GM13976 (cell line): ENCODE results near the gene LOC101059915.
"Not testable (repeated sequence)": the region's sequence is repeated elsewhere in the genome, so short reads cannot be mapped to it uniquely, and the experiment has no call there.

Source experiments
- DNase-seq: peaks from one replicate; pipeline ENCODE4 v3.0.0; 2012; ENCODE audit warnings: low spot score
- in situ Hi-C: fragments of 300-500 bp; cut with MboI; formaldehyde crosslinking; loops from one replicate; pipeline ENCODE4 v1.12.0; 2022; ENCODE audit warnings: low sequenced_read_pairs, mixed read lengths, inconsistent platforms; ENCODE audit not compliant: unreplicated experiment
- TF ChIP-seq, protein P1 (sequence below): IDR thresholded peaks from 2 replicates; pipeline ENCODE4 v1.5.1; 2012; ENCODE audit warnings: borderline replicate concordance, mild to moderate bottlenecking; ENCODE audit not compliant: insufficient read depth; ENCODE audit errors: extremely low read depth, missing control alignments, control extremely low read depth

The LOC101059915 gene

DNA sequence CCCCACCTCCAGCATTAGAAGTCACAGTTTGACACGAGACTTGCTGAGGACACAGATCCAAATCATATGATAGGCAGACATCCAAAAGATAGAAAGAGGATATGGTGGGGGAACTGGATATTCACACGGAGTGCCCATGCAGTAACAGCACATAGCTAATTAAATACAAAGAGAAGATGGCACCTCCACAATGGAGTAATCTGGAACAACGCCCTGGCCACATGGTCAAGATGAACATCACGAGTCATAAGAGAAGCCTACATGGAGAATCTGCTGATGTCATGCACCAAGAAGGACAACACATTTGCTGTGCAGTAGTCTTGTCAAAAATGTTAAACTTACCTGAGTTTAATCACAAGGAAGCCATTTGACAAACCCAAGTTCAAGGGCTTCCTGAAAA is 10.1 kb upstream of the LOC101059915 start:
- in situ Hi-C loops = loop anchor here (25.0 kb wide), 1 partner anchor 205 kb away; no protein-coding TSS in a partner anchor
- TF ChIP-seq, protein P1, sequence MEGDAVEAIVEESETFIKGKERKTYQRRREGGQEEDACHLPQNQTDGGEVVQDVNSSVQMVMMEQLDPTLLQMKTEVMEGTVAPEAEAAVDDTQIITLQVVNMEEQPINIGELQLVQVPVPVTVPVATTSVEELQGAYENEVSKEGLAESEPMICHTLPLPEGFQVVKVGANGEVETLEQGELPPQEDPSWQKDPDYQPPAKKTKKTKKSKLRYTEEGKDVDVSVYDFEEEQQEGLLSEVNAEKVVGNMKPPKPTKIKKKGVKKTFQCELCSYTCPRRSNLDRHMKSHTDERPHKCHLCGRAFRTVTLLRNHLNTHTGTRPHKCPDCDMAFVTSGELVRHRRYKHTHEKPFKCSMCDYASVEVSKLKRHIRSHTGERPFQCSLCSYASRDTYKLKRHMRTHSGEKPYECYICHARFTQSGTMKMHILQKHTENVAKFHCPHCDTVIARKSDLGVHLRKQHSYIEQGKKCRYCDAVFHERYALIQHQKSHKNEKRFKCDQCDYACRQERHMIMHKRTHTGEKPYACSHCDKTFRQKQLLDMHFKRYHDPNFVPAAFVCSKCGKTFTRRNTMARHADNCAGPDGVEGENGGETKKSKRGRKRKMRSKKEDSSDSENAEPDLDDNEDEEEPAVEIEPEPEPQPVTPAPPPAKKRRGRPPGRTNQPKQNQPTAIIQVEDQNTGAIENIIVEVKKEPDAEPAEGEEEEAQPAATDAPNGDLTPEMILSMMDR = no peak

DNA sequence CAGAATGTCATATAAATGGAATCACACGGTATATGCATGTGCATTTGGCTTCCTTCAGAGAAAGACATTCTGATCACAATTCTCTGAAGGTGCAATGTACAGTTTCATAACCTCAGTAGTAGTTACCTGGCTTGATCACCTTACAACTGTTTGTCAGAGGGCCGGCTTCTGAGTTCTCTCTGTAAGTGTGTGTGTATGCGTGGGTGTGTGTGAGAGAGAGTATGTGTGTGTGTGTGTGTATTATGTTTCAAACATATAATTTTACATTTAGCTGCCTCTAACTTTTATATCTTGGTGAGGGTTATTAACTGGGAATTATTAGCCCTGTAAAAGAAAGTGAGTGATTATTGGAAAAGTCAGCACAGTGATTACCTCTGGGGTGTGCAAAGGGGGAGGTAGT is 8.0 kb upstream of the LOC101059915 start:
- TF ChIP-seq, protein P1 = no peak
- DNase-seq = no peak
- in situ Hi-C loops = loop anchor here (25.0 kb wide), 1 partner anchor 203 kb away; no protein-coding TSS in a partner anchor

More for the DNA sequence above, 10.1 kb upstream of the LOC101059915 start:
- no peak for DNase-seq

DNA sequence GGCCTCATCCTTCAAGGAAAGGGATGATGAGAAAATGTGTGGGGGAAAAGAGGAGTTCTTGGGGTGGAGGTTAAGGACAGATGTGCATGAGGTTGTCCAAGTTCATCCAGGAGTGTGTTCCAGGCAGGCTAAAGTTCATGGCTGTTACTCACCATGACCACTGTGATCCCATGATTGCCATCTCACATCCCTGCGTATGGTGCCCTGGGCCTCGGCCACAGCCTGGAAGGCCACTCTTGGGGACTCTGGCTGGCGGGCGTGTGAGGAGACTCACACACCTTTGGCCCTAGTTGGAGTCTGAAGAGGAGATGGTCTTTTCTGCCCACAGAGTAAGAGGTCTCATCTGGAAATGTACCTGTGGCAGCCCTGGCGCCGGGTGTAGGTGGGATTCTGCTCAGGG is 7.4 kb upstream of the LOC101059915 start:
- DNase-seq = no peak
- in situ Hi-C loops = loop anchor here (25.0 kb wide), 1 partner anchor 202 kb away; no protein-coding TSS in a partner anchor
- TF ChIP-seq, protein P1 = no peak

DNA sequence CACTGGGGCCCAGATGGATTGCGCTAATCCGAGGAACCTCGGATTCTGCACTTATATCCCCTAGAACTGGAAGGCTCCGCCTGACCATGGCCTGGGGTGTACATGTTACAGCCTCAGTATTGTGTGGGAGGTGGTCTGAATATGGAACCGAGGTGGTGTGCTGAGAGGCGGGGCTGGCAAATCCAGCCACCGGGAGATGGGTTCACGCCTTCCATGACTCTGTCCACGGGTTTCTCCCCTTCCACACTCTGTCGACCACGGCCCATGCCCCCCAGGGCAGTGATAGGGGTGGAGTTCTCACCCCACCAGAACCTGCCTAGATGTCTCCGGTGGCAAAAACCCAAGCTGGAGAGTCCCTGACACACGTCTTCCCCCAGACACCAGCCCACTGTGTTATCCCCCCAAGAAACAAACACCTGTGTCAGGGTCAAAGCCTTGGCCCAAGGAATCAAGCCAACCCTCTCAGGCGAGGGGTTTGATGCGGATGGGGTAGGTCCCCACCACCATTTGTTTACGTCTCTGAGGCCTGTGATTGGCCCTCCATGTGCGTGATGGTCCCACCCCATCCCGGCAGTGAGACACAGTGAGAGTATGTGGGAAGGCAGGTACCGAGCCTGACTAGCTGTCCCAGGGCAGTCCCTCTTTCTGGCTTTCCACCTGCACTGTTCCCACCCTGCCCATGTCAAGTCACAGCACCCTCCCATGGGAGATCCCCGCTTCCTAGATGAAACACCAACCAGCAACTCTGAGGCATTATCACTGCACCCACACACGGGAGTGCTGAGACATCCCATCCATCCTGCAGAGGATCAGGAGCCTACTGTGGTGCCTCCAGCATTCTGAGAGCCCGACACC is 6.6 kb upstream of the LOC101059915 start:
- DNase-seq = no peak
- in situ Hi-C loops = loop anchor here (25.0 kb wide), 1 partner anchor 202 kb away; no protein-coding TSS in a partner anchor
- TF ChIP-seq, protein P1 = no peak

DNA sequence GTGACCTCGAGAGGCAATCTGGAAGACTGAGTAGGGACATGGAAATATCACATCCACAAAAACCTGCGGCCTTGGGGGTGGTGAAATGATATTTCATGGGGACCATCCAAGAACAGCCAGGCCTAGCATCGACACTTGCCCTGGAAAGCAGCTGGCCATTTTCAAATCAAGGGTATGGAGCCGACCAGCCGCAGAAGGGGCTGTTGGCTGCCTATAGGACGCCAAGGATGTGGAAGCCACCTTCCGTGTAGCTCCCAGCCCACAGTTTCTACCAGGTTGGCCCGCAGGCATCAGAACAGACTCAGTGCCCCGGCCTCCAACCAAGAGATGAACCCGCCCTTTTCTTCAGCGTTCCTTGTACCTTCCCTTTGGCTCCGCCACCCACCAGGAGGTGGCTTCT is 5.4 kb upstream of the LOC101059915 start:
- TF ChIP-seq, protein P1 = no peak
- DNase-seq = no peak
- in situ Hi-C loops = loop anchor here (25.0 kb wide), 1 partner anchor 200 kb away; no protein-coding TSS in a partner anchor

DNA sequence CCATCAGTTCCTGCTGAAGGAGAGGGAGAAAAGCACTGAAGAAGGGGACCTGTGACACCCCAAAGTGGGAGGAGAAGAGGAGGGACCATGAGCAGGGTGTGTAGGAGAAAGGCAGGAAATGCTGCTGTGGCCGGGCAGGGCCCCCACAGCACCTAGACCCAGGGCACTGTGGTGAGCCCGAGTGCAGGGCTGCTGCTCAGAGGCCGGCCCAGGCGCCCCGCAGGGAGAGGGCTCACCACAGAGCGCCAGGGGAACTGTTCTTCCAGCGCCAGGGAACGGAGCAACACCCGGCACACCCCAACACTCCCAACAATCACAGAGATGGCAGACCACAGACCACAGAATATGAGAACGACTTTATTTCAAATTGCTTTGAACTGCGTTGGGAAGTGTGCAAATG is 4.7 kb upstream of the LOC101059915 start:
- DNase-seq = peak; percentile 22
- in situ Hi-C loops = loop anchor here (25.0 kb wide), 1 partner anchor 200 kb away; no protein-coding TSS in a partner anchor

DNA sequence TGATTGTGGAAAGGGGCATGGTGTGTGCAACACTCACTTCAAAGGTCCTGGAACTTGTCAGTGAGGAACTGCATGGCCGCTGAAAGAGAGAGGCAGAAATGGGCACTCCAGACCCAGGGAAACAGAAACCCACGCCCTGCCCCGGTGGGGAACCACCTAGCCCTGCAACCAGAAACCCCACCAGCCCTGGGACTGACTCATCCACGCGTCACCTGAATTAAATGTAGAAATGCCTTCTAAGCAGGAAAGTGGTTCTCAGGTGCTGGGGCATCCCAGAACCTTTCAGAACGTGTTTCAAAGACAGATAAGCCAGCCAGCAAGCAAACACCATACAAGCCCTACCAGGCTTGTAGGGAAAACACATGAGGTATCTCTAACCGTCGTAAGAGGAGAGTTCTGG is 4.1 kb upstream of the LOC101059915 start:
- in situ Hi-C loops = loop anchor here (25.0 kb wide), 1 partner anchor 199 kb away; no protein-coding TSS in a partner anchor
- not testable (repeated sequence) for DNase-seq

DNA sequence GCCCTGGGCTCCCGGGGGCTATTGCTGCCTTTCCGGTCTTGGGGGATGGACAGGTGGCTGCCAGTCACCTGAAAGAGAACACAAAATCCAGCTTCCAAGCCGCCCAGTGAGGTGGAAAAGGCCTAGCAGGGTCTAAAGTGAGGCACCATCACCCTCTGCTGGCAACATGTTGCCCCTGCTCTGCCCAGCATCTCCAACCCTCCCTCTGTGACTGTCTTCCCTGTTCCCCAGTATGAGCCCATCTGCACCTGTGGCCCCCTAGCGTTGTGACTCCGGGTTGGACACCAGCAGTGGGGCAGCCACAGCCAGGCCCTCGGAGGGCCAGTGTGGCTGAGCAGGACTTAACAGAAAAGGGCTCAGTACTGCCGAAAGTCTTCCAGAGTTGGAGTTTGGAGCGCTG is 3.1 kb upstream of the LOC101059915 start:
- in situ Hi-C loops = loop anchor here (25.0 kb wide), 1 partner anchor 198 kb away; no protein-coding TSS in a partner anchor
- DNase-seq = peak; percentile 32
